ENCODE measurements around the gene ZNF672.
"Not testable (repeated sequence)": the region's sequence is repeated elsewhere in the genome, so short reads cannot be mapped to it uniquely, and the experiment has no call there.

ZNF672 gene

DNA sequence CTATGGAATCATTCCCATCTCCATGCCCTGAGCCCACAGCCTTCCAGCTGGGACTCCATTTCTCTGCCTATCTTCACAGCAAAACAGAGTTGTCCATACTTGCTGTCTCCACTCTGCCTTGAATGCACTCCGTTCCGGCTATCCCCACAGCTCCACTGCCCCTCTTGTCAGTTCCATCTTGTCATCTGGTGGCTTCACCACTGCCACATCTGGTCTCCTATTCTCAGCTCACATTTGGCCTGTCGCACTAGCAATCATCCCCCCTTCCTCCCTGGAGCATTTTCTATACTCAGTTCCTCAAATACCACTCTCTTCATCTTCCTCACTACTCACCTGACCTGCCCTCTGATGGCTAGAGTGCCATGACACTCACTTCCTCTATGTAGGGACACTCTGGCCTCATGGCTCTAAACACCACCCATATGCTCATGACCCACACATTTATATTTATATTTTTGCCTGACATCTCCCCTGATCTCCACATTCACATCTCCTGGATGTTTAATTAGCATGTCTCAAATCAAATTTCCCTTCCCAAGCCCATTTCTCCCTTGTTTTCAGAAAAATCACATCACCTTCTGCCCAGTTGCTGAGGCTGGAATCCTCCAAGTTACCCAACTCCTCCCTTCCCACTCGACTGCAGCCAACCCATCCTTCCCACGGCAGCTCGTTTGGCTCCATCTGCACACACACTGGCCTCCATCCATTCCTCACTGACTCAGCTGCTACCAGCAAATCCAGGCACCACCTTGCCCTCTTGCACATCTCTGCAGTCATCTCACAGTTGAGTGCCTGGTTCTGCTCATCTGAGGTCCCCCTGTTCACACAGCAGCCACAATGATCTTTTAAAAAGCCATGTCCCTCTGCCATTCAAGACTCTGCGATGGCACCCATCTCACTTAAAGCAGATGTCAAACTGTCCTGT, 14.7 kb downstream of the ZNF672 start:
- DNase-seq (ENCODE audit: low read depth in 2 of 3, low spot score in 2 of 3), result no peak

DNA sequence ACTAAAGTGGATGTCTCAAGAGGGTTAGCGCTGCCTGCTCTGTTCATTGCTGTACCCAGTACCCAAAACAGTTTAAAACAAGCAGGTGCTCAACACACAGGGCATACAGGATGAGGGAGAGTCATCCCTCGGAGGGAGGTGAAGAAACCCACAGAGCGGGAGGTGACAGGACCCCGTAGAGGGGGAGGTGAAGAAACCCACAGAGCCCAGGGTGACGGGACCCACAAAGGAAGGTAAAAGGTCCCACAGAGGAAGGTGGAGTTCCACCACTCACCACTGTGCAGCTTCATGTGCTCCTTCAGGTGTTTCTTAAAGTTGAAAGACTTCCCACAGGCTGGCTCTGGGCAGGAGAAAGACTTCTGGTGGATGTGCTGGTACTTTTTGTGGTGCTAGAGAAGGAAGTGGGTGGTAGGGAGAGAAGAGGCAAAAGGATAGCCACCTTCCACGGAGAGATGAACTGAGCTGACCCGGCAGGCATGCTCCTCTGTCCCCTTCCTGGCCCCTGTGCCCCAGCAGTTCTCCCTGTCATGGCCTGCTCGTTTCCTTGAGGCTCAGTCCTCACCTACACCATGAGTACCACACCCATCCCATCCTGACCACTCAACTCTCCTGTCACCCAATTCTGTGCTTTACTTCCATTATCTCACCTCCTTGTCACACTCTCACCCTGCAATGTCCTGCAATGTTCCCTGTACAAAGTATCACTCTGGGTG, 15.8 kb downstream of the ZNF672 start:
- DNase-seq (ENCODE audit: low read depth in 2 of 3, low spot score in 2 of 3), result no peak

DNA sequence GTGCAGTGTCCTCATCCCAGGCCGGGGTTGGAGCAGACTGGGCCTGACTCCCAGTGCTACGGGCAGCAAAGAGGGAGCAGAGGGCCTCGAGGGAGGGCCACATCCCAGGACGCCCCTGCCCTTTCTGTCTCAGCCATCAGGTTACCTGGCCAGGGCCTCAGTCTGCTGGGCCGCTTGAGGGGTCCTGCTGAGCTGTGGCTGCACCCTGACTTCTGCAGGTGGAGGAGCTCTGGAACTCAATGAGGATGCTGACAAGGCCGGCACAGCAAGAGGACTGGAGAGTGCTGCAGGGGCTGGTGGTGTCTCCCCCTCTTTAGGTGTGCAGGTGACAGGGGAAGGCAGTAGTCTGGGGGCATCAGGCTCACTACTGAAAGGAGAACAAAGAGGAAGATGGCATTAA, 17.6 kb downstream of the ZNF672 start:
- DNase-seq (ENCODE audit: low read depth in 2 of 3, low spot score in 2 of 3), result no peak

DNA sequence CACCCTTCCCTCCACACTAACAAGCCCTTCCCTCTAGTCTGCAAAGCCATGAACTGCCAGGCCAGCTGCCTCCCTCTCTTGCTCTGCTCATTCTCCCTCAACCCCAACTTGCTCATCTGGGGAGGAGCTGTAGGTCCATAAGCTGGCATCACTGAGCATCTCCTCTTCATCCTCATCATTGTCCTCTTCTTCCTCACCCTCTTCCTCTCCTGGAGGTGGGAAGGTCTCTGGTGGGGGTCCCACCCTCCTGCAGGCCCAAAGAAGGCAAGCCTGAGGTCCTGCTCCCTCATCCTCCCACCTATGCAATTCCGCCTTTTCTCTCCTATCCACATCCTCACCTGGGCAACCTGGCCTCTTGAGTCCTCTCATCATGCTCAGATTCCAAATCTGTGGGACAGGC, 18.2 kb downstream of the ZNF672 start:
- DNase-seq (ENCODE audit: low read depth in 2 of 3, low spot score in 2 of 3), result no peak

DNA sequence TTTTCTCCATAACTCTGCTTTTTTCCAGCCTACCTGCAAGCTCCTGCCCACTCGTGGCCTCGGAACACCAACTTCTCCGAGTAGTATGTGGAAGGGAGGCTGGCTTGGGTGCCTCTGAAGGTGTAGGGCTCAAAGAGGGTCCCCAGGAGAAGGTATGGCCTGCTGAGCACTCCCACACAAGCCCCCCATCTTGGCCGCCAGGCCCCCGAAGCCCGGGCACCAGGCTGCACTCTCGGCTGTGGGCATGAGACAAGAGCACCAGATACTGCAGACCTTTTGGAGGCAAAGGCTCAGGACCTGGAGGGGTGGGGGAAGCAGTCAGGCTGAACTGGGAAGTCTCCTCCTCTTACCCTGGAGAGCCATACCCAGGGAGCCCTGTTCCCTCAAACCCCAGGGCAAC, 19.2 kb downstream of the ZNF672 start:
- DNase-seq (ENCODE audit: low read depth in 2 of 3, low spot score in 2 of 3), result no peak

DNA sequence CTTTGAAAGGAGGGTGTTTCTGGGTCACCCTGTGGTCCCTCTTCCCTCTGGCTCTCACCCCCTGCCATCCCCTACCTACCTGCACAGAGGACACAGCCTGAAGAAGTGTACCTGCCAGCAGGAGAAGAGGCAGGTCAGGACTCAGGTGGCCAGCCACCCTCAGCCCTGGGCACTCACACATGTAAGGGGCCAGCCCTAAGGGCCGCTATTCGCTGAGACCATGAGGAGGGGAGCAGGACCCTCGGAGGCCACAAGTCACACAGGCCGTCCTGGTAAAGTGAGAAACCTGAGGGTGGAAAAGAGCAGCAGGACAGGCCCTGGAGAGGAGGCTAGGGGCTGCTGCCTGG, 19.7 kb downstream of the ZNF672 start:
- peak in 1 of 3 experiments; percentile 23 for DNase-seq (ENCODE audit: low read depth in 2 of 3, low spot score in 2 of 3)

DNA sequence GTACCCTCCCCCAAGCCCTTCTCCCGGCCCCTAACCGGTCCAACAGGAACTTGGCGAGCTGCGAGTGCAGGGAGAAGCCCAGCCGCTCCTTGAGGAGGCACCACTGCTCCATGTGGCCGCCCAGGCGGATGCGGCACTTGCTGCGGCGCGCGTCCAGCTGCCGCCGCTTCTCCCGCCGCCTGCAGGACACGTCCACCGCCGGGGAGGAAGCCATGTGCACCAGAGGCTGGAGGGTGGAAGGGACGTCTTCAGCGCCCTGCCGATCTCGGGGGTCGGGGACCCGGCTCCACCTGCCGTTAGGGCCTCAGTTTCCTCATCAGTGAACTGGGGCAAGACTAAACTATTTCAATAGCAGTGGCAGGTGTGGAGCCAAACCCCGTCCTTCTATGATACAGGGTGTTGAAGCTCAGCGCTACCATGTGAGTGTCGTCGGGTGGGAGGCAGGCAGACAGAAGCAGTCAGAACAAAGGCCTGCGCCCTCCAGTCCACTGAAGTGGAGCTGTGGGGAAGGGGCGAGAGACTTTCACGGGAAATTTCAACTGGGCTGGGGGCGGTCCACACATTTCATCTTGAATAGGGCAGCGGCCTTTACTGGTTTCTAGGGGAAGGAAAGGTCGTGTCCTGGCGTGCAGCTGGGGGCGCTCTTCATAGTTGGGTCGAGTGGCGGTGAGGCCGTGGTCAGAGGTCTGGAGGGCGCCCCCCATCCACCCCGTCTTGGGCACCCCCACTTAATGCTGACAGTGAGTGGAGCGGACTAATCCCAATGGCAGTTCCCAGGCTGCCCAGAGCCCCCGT, 20.3 kb downstream of the ZNF672 start:
- DNase-seq (ENCODE audit: low read depth in 2 of 3, low spot score in 2 of 3), result peak in 2 of 3 experiments; percentile 23 to 31

DNA sequence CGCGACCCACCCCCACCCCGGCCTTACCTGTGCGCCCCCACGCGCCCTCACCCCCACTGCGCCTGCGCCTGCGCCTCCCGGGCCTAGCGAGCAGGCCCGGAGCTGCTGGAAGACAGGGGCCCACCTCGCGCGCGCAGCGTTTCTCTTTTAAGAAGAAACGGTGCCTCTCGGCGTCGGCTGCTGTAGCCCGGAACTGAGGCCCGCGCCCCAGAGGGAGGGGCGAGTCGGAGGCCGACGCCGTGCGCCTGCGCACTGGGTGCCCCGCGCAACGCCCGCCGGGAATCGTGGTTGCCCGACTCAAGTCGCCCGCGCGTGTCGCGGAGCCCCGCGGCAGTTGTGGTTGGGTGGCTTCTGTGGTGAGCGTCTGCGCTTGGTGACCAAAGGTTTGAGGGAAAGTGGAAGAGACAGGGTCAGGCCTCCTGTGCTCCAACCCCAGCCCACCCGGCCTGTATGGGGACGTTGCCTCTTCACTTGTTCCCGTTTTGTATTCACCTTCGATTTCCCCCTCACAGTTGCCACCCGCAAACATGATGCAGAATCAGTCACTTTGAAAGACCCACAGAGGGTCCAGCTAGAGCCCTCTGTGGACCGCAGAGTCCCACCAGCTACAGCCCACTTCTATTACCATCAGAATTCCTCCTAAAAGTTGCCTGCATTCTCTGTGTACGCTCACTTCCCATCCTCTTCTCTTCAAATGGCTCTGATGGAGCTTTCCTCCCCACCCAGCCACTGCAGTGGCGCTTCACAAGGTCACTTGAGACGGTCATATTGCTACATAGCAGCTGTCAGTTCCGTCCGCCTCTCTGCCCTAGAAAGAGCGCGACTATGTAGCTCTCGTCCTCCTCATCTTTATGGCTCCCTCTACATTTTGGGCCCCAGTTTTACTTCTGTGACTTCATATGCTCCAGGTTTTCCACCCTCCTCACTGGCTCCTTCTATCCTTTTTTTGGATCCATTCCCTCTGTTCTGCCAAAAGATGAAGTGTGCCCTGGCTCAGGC, 21.2 kb downstream of the ZNF672 start, which contains the start of gene ZNF692:
ZNF692 (minus strand) TSS at position 195 of the 999 bp plus-strand sequence. CDS start 776 bp downstream, outside the sequence.
- DNase-seq (ENCODE audit: low read depth in 2 of 3, low spot score in 2 of 3), result peak; percentile 81 to 91 (median 85)

DNA sequence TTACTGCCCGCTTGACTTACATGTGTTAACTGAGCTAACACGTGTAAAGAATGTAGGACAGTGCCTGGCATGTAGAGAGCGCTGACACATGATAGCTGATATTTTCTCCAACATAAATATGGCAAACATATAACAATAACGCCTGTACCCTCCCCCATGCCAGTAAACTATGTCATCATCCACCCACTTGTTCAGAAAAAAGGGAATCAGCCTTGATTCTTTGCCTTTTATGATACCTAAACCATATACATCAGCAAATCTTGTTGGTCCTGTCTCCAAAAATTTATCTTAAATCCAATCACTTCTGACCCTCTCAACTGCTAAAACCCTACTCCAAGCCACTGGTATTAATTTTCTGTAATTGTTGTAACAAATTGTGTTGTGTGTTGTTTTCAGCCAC, 22.0 kb downstream of the ZNF672 start:
- no peak for DNase-seq (ENCODE audit: low read depth in 2 of 3, low spot score in 2 of 3)

DNA sequence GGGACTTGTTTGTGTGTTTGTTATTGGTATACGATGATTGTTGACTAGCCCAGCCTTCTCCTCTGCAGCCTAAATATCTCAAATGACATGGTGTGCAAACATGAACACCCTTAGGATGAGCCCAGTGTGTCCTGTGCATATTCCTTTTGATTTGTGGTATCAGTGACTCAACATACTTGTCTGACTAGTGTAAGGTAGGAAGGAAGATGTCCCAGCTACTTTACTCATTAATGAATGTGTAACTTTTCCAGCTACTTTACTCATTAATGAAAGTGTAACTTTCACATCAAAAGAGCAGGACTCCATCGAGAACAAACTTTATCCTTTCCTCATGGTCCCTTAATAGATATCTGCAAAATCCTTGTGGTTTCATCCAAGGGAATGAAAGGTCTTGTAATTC, 23.6 kb downstream of the ZNF672 start:
- DNase-seq (ENCODE audit: low read depth in 2 of 3, low spot score in 2 of 3), result no peak

DNA sequence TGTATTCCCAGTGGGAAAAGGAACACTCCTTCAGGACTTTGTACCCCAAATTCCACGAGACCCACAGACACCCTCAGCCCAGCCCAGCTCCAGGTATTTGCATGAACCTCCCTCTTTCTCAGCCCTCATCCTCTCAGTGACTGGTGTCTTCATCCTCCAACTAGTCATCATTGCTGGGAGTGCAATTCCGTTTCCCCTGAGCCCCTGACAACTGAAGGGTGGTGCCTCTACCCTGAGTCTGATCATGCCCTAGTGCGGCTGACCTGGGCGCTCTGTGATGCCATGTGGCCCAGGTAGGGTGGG, 24.6 kb downstream of the ZNF672 start:
- no peak for DNase-seq (ENCODE audit: low read depth in 2 of 3, low spot score in 2 of 3)

DNA sequence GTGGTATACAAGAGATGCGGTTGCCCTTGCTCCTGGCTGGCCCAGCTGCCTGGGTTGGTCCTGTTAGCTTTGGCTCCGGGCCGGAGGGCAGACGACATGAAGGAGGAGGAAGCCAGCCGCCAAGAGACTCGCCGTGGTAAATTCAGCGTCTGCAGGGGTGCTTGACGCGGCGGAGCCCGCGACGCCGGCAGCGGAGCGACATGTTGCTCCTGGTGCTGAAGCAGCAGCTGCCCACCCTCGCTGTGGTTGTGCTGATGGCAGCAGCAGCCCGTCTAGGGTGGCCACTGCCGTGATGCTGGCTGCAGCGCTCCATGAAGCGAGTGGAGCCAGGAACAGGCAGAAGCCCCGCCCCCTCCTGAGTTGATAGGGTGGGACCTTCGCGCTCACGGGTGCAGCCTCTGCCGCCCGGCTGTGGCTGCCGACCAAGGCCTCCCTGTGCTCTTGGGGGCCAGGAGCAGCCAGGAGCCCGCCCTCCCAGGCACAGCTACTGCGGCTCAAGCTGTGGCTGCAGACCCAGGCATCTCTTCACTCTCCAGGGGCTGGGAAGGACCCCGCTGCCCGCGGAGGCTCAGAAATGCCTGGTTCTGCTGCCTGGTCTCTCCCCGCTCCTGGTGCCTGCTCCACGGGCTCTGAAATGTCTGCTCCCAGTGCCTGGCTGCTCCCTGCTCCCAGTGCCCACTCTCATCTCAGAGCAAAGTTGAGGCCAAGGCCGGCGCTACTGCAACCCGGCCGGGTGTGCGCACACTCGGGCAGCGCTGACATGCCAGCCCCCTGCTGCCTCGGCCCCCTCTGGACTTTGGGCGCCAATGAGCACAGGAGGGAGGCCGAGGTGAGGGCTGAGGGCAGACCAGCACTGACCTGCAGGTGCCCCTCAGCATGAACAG, 25.2 kb downstream of the ZNF672 start:
- DNase-seq (ENCODE audit: low read depth in 2 of 3, low spot score in 2 of 3), result peak; percentile 62 to 73 (median 63)

DNA sequence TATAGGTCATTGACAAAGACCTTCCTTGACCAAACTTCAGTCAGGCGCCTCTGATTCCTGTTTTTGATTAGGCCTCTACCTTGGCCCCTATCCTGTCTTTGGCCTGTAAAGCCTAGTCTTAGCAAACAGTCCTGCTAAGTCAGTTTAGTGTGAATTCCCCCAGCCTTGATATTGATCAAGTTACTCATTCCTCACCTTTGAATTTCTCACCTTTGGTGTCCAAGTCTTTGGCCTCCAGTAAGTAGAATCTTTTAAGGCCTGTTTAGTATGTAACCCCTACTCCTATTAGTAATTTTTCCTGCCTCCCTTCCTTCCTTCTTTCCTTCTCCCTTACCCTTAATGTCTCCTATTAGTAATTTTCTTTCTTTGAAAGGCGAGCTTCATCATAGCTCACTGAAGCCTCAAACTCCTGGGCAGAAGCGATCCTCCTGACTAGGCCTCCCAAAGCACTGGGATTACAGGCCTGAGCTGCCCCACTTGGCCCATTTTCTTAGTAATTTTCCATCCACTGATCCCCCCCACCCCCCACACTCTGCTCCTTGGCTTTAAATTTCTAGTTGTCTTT, 33.9 kb downstream of the ZNF672 start:
- no peak for DNase-seq (ENCODE audit: low read depth in 2 of 3, low spot score in 2 of 3)

DNA sequence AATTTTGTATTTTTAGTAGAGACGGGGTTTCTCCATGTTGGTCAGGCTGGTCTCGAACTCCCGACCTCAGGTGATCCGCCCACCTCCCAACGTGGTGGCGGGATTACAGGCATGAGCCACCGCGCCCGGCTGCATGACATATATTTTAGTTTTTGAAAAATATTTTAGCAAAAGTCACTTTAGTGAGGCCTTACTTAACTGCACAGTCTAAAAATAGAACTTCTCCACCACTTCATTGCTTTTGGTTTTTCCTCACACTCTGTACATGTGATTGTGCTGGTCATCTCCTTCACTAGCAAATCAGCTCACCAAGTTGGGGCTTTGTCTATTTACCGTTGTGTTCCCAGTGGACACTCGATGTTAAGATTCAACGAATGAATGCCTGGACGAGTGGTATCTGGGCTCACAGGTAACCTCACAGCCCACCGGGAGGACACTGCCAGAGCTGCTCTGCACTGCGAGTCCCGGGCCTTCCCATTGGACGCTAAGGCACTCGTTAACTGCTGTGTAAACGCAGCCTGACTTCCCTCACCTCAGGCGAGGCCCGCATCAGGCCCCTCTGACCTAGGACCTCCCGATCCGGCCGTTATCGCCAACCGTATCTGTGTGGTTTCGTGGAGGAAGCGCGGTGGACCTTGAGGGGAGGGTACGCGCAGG, 34.9 kb downstream of the ZNF672 start:
- peak in 2 of 3 experiments; percentile 38 to 41 for DNase-seq (ENCODE audit: low read depth in 2 of 3, low spot score in 2 of 3)

DNA sequence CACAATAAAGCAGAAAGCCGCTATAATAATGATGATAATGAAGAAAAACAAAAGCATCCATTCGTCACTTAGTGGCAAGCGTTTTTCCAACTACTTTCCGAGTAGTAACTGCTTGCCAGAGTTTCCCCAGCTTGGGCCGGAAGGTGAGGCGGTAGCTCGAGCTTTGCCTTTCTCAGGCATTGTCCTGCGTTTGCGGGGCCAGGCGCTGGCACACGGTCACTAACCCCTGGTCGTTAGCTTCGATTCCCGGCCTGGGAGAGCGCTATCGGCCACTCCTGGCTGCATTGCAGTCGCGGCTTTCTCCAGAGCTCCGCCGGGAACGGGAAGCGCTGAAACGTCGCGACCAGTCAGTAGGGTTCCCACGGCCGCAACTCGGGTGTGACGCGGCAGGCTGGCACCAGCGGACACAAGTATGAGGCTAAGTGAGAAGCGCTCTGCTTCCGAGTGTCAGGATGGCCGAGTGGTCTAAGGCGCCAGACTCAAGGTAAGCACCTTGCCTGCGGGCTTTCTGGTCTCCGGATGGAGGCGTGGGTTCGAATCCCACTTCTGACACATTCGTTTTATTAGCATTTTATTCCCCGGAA, 35.5 kb downstream of the ZNF672 start:
- peak; percentile 93 to 100 (median 100) for DNase-seq (ENCODE audit: low read depth in 2 of 3, low spot score in 2 of 3)

DNA sequence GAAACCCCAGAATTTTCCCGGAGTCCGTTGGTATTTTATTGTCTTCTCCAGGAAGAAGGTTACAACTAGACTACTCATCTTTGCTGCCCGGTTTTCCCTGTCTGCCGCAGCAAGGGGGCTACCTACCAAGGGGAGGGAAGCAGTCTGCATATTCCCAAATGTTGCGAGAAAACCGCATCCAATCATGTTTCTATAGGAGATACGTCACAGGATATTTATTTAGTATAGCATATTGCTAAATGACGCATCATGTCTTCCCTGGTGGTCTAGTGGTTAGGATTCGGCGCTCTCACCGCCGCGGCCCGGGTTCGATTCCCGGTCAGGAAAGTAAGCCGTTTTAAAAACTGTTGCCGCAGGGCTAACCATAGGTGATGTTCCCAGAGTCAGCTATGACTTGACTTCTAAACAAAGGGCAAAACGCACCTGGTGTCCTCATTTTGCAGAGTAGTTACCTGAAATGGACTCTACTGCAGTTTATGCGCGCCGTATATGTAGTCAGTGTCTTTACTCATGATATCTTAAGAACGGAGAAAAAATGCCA, 36.0 kb downstream of the ZNF672 start:
- peak; percentile 68 to 91 (median 77) for DNase-seq (ENCODE audit: low read depth in 2 of 3, low spot score in 2 of 3)

DNA sequence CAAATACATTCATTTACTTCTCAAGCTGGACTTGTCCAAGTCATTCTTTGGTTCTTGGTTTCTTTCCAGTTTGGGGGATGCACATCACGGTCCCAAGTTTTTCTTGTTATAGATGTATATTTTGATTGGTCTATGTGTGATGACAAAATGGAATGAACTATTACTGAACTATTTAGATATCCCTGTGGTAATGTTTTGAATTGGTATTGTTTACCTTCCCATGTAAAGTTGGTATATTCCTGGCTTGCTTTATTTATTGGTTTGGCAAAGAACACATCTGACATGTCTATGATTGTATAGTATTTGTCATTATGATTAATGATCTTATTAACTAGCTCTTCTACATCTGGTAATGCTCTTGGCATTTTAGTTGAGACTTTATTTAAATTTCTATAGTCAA, 43.2 kb downstream of the ZNF672 start:
- no peak for DNase-seq (ENCODE audit: low read depth in 2 of 3, low spot score in 2 of 3)

DNA sequence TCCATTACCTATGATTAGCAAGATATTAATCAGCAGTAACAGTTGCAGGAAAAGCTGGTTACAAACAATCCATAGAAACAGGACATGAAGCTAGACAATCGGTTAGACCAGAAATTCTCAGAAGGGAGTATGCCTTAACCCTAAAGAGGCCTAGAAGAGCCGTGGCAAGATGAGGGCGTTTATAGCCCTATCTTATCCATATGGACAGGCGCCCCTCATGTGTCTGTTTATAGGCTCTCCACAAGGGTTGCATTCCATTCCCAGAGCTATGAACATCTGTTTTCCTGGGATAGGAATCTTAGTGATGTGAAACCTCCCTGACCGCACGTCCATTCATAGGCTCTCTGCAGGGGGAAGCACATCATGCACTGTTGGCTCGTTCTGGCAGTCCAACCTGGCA, 44.4 kb downstream of the ZNF672 start:
- not testable (repeated sequence) for DNase-seq (ENCODE audit: low read depth in 2 of 3, low spot score in 2 of 3)

Data from activated CD8-positive, alpha-beta memory T cell treated with anti-CD3 and anti-CD28 coated beads for 48 hours (primary cell).